Panc1 (cell line): ENCODE data around the gene IFI16. TPM values are rescaled to one million over a fixed set of nuclear protein-coding genes. Genes with fewer than 3 reads are reported as not detected.

Source experiments
- ATAC-seq: fragments of 200-7000 bp; cut with Tn5 transposase; 2 replicates; pipeline ENCODE4 v1.9.1; 2020; ENCODE audit warnings: mild to moderate bottlenecking, moderate library complexity
- BruUV-seq: library from RNA; stranded (reverse); fragments of 400-500 nt; replicated peaks from 2 replicates; lab custom pipeline; 2021; lab: Mats Ljungman, UMichigan
- CTCF ChIA-PET: fragments of 300-600 bp; sonication (Branson Sonifier 250); formaldehyde crosslinking; loops from one replicate; lab custom pipeline; 2022; ENCODE audit warnings: antibody characterized with exemption; lab: Charles Lee
- POLR2A ChIA-PET: fragments of 300-600 bp; sonication (Branson Sonifier 250); formaldehyde crosslinking; loops from one replicate; lab custom pipeline; 2022; ENCODE audit warnings: antibody characterized with exemption; lab: Charles Lee
- DNase-seq: peaks from one replicate; pipeline ENCODE4 v3.0.0-alpha.2; 2010; ENCODE audit warnings: low read depth, low spot score
- H3K27ac ChIP-seq: 2 replicates; pipeline ENCODE4 v1.5.1; 2011; ENCODE audit warnings: mild to moderate bottlenecking, low read length, inconsistent platforms
- H3K27me3 ChIP-seq: fragments of 200-500 bp; sonication (Bioruptor generic); 2 replicates; pipeline ENCODE4 v1.6.0; 2014; ENCODE audit warnings: low read length, inconsistent platforms; ENCODE audit not compliant: control insufficient read depth, insufficient read depth
- H3K36me3 ChIP-seq: fragments of 200-500 bp; sonication (Bioruptor generic); 2 replicates; pipeline ENCODE4 v1.5.1; 2014; ENCODE audit warnings: inconsistent platforms, mild to moderate bottlenecking, low read length, moderate library complexity; ENCODE audit not compliant: control insufficient read depth, insufficient read depth
- H3K4me1 ChIP-seq: 2 replicates; pipeline ENCODE4 v1.5.1; 2011; ENCODE audit warnings: inconsistent platforms, mild to moderate bottlenecking, low read length, moderate library complexity; ENCODE audit not compliant: control insufficient read depth, insufficient read depth
- H3K4me3 ChIP-seq, 2 experiments: 2 replicates each; pipeline ENCODE4 v1.5.1; 2011 to 2012; ENCODE audit warnings: low read depth in 2 of 2, low read length in 2 of 2, mild to moderate bottlenecking in 2 of 2, inconsistent platforms in 1 of 2, moderate library complexity in 1 of 2
- H3K9me3 ChIP-seq: fragments of 200-500 bp; sonication (Bioruptor generic); 2 replicates; pipeline ENCODE4 v1.5.1; 2014; ENCODE audit warnings: low read depth, mild to moderate bottlenecking, inconsistent platforms, low read length, moderate library complexity; ENCODE audit not compliant: control insufficient read depth, insufficient read depth
- CTCF ChIP-seq: fragments of 450-650 bp; IDR thresholded peaks from 2 replicates; pipeline ENCODE4 v1.5.1; 2017; ENCODE audit warnings: mild to moderate bottlenecking
- POLR2AphosphoS5 ChIP-seq: IDR thresholded peaks from 2 replicates; pipeline ENCODE4 v1.6.1; 2012; ENCODE audit warnings: mild to moderate bottlenecking, low read depth, low read length, moderate library complexity
- REST ChIP-seq, 2 experiments: IDR thresholded peaks; 2 replicates each; pipeline ENCODE4 v1.6.1; 2011 to 2012; ENCODE audit warnings: low read depth in 2 of 2, control low read depth in 1 of 2, low read length in 1 of 2, mild to moderate bottlenecking in 1 of 2, moderate library complexity in 1 of 2; ENCODE audit not compliant: insufficient read depth in 1 of 2
- SIN3A ChIP-seq: IDR thresholded peaks from 2 replicates; pipeline ENCODE4 v1.6.1; 2012; ENCODE audit warnings: low read depth, mild to moderate bottlenecking, low read length, moderate library complexity, borderline replicate concordance; ENCODE audit not compliant: insufficient read depth
- TCF7L2 ChIP-seq: IDR thresholded peaks from 2 replicates; pipeline ENCODE4 v1.6.1; 2011; ENCODE audit warnings: mild to moderate bottlenecking, low read depth, low read length, inconsistent platforms
- in situ Hi-C: cut with HindIII; loops from 2 replicates; pipeline ENCODE4 v1.10.0; 2016; ENCODE audit warnings: low sequenced_read_pairs, low pct_unique_long_range_greater_than_20kb
- intact Hi-C: fragments of 100-400 bp; cut with micrococcal nuclease; formaldehyde crosslinking; loops from one replicate; pipeline ENCODE4 v1.10.0; 2022; ENCODE audit not compliant: unreplicated experiment
- total RNA-seq: library from RNA; stranded (reverse); gene quantifications from one replicate; pipeline ENCODE4 v1.2.1, GENCODE V29; 2021; ENCODE audit not compliant: unreplicated experiment

Gene IFI16
- total RNA-seq, 1 experiment from 2014 or later: 0.36 TPM

GRCh38 chr1:159077120-159077961 lies 67.6 kb downstream of the IFI16 start:
- Histone ChIP-seq H3K4me1 (no peaks in the 10 kb centered on the region), H3K9me3 (no peaks in the 10 kb centered on the region), H3K27me3 (peaks cover 9% of the 10 kb centered on the region; the same call in 1 of the 2 replicates), H3K36me3 (no peaks in the 10 kb centered on the region), H3K27ac (no peak overlapping the region), H3K4me3 (no peak overlapping the region)
- ATAC-seq (no peak), DNase-seq (no peak)
- intact Hi-C loops: no loop called here
- ChIA-PET CTCF (no interaction called here), POLR2A (no interaction called here)
- no peak for TF ChIP-seq POLR2AphosphoS5
- TF ChIP-seq CTCF: no peak
- TF ChIP-seq TCF7L2: no peak
- TF ChIP-seq SIN3A: no peak
- no peak for TF ChIP-seq REST (IDR thresholded peaks at IDR 0.05; ENCODE audit: insufficient read depth in 1 of 2, low read depth in 2 of 2, low read length in 1 of 2)
- in situ Hi-C loops: no loop called here
- BruUV-seq: no TSS peak

GRCh38 chr1:159079525-159079924 lies 69.8 kb downstream of the IFI16 start:
- TF ChIP-seq TCF7L2 (no peak), REST (IDR thresholded peaks at IDR 0.05; ENCODE audit: insufficient read depth in 1 of 2, low read depth in 2 of 2, low read length in 1 of 2) (no peak), POLR2AphosphoS5 (no peak), CTCF (no peak), SIN3A (no peak)
- H3K36me3 ChIP-seq: no peaks in the 10 kb centered on the region
- POLR2A ChIA-PET: no interaction called here
- ATAC-seq: no peak
- no TSS peak for BruUV-seq
- H3K9me3 ChIP-seq: no peaks in the 10 kb centered on the region
- H3K4me3 ChIP-seq: no peak overlapping the region
- in situ Hi-C loops (no loop called here), intact Hi-C loops (no loop called here)
- peaks cover 11% of the 10 kb centered on the region; the same call in 1 of the 2 replicates for H3K27me3 ChIP-seq
- CTCF ChIA-PET: no interaction called here
- H3K27ac ChIP-seq: no peak overlapping the region
- H3K4me1 ChIP-seq: no peaks in the 10 kb centered on the region
- no peak for DNase-seq
